BE2C (cell line): ENCODE results near the gene EMC1.

Experiments
- DNase-seq: peaks from one replicate; pipeline ENCODE4 v3.0.0-alpha.2; 2020
- H3K27me3 ChIP-seq: fragments of 250-450 bp; sonication (Bioruptor Pico); 2 replicates; pipeline ENCODE4 v1.5.1; 2020; ENCODE audit warnings: mild to moderate bottlenecking
- H3K36me3 ChIP-seq: fragments of 250-450 bp; sonication (Bioruptor Pico); 2 replicates; pipeline ENCODE4 v1.5.1; 2020; ENCODE audit warnings: mild to moderate bottlenecking
- H3K4me1 ChIP-seq: fragments of 250-450 bp; sonication (Bioruptor Pico); 2 replicates; pipeline ENCODE4 v1.5.1; 2020
- H3K4me3 ChIP-seq: 2 replicates; pipeline ENCODE4 v1.5.1; 2011; ENCODE audit warnings: low read depth, low read length
- H3K9me3 ChIP-seq: fragments of 250-450 bp; sonication (Bioruptor Pico); 2 replicates; pipeline ENCODE4 v1.5.1; 2020
- CTCF ChIP-seq: IDR thresholded peaks from 2 replicates; pipeline ENCODE4 v1.5.1; 2012; ENCODE audit warnings: mild to moderate bottlenecking, low read depth, low read length

Gene EMC1

GRCh38 chr1:19229828-19230325 is 21.4 kb downstream of the EMC1 start:
- no peak overlapping the region for H3K4me3 ChIP-seq
- TF ChIP-seq CTCF, result no peak
- H3K9me3 ChIP-seq, result no peaks in the 10 kb centered on the region
- peaks cover 12% of the 10 kb centered on the region for H3K36me3 ChIP-seq
- H3K4me1 ChIP-seq, result no peaks in the 10 kb centered on the region
- no peak for DNase-seq
- no peaks in the 10 kb centered on the region for H3K27me3 ChIP-seq

- DNase-seq, result no peak
- Histone ChIP-seq H3K4me1 (no peaks in the 10 kb centered on the region), H3K4me3 (no peak overlapping the region), H3K36me3 (peaks cover 14% of the 10 kb centered on the region), H3K9me3 (no peaks in the 10 kb centered on the region), H3K27me3 (no peaks in the 10 kb centered on the region)
- no peak for TF ChIP-seq CTCF
These were observed 22.1 kb downstream of the EMC1 start for GRCh38 chr1:19229229-19229628.

- Histone ChIP-seq H3K27me3 (no peaks in the 10 kb centered on the region), H3K4me3 (no peak overlapping the region), H3K36me3 (peaks cover 21% of the 10 kb centered on the region), H3K4me1 (no peaks in the 10 kb centered on the region), H3K9me3 (no peaks in the 10 kb centered on the region)
- no peak for DNase-seq
- TF ChIP-seq CTCF, result no peak
These were observed 28.1 kb downstream of the EMC1 start for GRCh38 chr1:19222979-19223824.

- Histone ChIP-seq H3K27me3 (no peaks in the 10 kb centered on the region), H3K4me3 (no peak overlapping the region), H3K36me3 (peaks cover 21% of the 10 kb centered on the region), H3K9me3 (no peaks in the 10 kb centered on the region), H3K4me1 (no peaks in the 10 kb centered on the region)
- DNase-seq, result no peak
- TF ChIP-seq CTCF, result no peak
These were observed 28.8 kb downstream of the EMC1 start for GRCh38 chr1:19222573-19222972.

- no peak for TF ChIP-seq CTCF
- Histone ChIP-seq H3K9me3 (no peaks in the 10 kb centered on the region), H3K27me3 (no peaks in the 10 kb centered on the region), H3K36me3 (peaks cover 21% of the 10 kb centered on the region), H3K4me3 (no peak overlapping the region), H3K4me1 (no peaks in the 10 kb centered on the region)
- DNase-seq, result no peak
These were observed 30.3 kb downstream of the EMC1 start for GRCh38 chr1:19220991-19221390.
